Esophagus (tissue), 2 donors: ENCODE data around the gene GPX2. TPM values are rescaled to one million over a fixed set of nuclear protein-coding genes. Genes with fewer than 3 reads are reported as not detected.
A peak's percentile ranks its signal among the peaks of the same experiment; 100 is the strongest.
"Not testable (repeated sequence)": the region's sequence is repeated elsewhere in the genome, so short reads cannot be mapped to it uniquely, and the experiment has no call there.

Experiments used
- H3K27ac ChIP-seq, 2 donors: one replicate each; pipeline ENCODE4 v1.5.1; 2013; ENCODE audit warnings: low read depth in 2 of 2, mild to moderate bottlenecking in 2 of 2, inconsistent platforms in 1 of 2, low read length in 1 of 2, moderate library complexity in 1 of 2
- H3K27me3 ChIP-seq, 2 donors: one replicate each; pipeline ENCODE4 v1.6.1; 2013; ENCODE audit warnings: low read length in 2 of 2, control low read depth in 1 of 2, mild to moderate bottlenecking in 1 of 2; ENCODE audit not compliant: insufficient read depth in 2 of 2, control insufficient read depth in 1 of 2
- H3K36me3 ChIP-seq, 2 donors: one replicate each; pipeline ENCODE4 v1.6.1; 2013; ENCODE audit warnings: low read length in 1 of 2; ENCODE audit not compliant: control insufficient read depth in 2 of 2, insufficient read depth in 2 of 2
- H3K4me1 ChIP-seq, 2 donors: one replicate each; pipeline ENCODE4 v1.6.1; 2013; ENCODE audit warnings: low read length in 1 of 2; ENCODE audit not compliant: control insufficient read depth in 2 of 2, insufficient read depth in 2 of 2
- H3K4me3 ChIP-seq, 2 donors: one replicate each; pipeline ENCODE4 v1.5.1; 2013; ENCODE audit warnings: low read length in 2 of 2, mild to moderate bottlenecking in 2 of 2, low read depth in 1 of 2, moderate library complexity in 1 of 2
- H3K9me3 ChIP-seq, 2 donors: one replicate each; pipeline ENCODE4 v1.6.1; 2013; ENCODE audit warnings: mild to moderate bottlenecking in 2 of 2, low read depth in 1 of 2, low read length in 1 of 2, moderate library complexity in 1 of 2; ENCODE audit not compliant: control insufficient read depth in 2 of 2, insufficient read depth in 1 of 2
- WGBS, 2 donors: extraction: QIAGEN DNeasy Blood & Tissue Kit; methylation state at CpG; one replicate each; pipeline ENCODE4 v1.1.7; 2013; 5-methylcytosine and 5-hydroxymethylcytosine counted together
- polyA plus RNA-seq, 2 donors: library from polyadenylated mRNA; stranded (reverse); fragments of 200-250 nt; gene quantifications; one replicate each; pipeline ENCODE4 v1.2.3, GENCODE V29; 2013
- donor health status: healthy with polysubstance abuse.
- donor health status: Bipolar disorder and iron deficiency.

The GPX2 gene
- polyA plus RNA-seq, 2 donors, result 77.2 to 128 TPM

- no peaks in the 10 kb centered on the region for H3K4me1 ChIP-seq
- no peak overlapping the region for H3K4me3 ChIP-seq
- H3K9me3 ChIP-seq, result no peaks in the 10 kb centered on the region
- no peak overlapping the region for H3K27ac ChIP-seq
- 62 to 86% methylated on average over 2 of the region's 2 CpGs for WGBS, 2 donors
- H3K36me3 ChIP-seq, result peaks cover 0 to 3% of the 10 kb centered on the region in 2 donors
- no peaks in the 10 kb centered on the region for H3K27me3 ChIP-seq
These were observed 22.1 kb downstream of the GPX2 start for GRCh38 chr14:64920465-64920864.

GRCh38 chr14:64919618-64920017, 22.9 kb downstream of the GPX2 start:
- Histone ChIP-seq H3K4me3 (no peak overlapping the region), H3K36me3 (no peaks in the 10 kb centered on the region), H3K27me3 (no peaks in the 10 kb centered on the region), H3K9me3 (no peaks in the 10 kb centered on the region), H3K27ac (no peak overlapping the region), H3K4me1 (no peaks in the 10 kb centered on the region)
- 87 to 94% methylated on average over 5 of the region's 5 CpGs for WGBS, 2 donors

- Histone ChIP-seq H3K9me3 (no peaks in the 10 kb centered on the region), H3K27ac (no peak overlapping the region), H3K27me3 (no peaks in the 10 kb centered on the region), H3K4me1 (no peaks in the 10 kb centered on the region), H3K36me3 (no peaks in the 10 kb centered on the region), H3K4me3 (no peak overlapping the region)
These were observed 23.3 kb downstream of the GPX2 start for GRCh38 chr14:64919215-64919614.

GRCh38 chr14:64918216-64918615, 24.3 kb downstream of the GPX2 start:
- WGBS, 2 donors, result 89 to 90% methylated on average over 4 of the region's 4 CpGs
- Histone ChIP-seq H3K36me3 (no peaks in the 10 kb centered on the region), H3K4me1 (no peaks in the 10 kb centered on the region), H3K9me3 (no peaks in the 10 kb centered on the region), H3K4me3 (no peak overlapping the region), H3K27me3 (no peaks in the 10 kb centered on the region), H3K27ac (no peak overlapping the region)

GRCh38 chr14:64915797-64916196, 26.7 kb downstream of the GPX2 start:
- H3K27me3 ChIP-seq, result no peaks in the 10 kb centered on the region
- H3K4me1 ChIP-seq, result no peaks in the 10 kb centered on the region
- WGBS, 2 donors, result 91 to 92% methylated on average over 2 of the region's 2 CpGs
- H3K36me3 ChIP-seq, result no peaks in the 10 kb centered on the region
- no peak overlapping the region for H3K4me3 ChIP-seq
- no peak overlapping the region for H3K27ac ChIP-seq
- no peaks in the 10 kb centered on the region for H3K9me3 ChIP-seq

- Histone ChIP-seq H3K9me3 (no peaks in the 10 kb centered on the region), H3K36me3 (no peaks in the 10 kb centered on the region), H3K27me3 (no peaks in the 10 kb centered on the region), H3K27ac (peak overlapping the region in 1 of 2 donors; percentile 90), H3K4me3 (peak overlapping the region; percentile 85), H3K4me1 (no peaks in the 10 kb centered on the region)
- WGBS, 2 donors, result 17 to 22% methylated on average over 4 of the region's 4 CpGs
These were observed 27.5 kb downstream of the GPX2 start for GRCh38 chr14:64915029-64915424.

GRCh38 chr14:64914237-64915028, 28.1 kb downstream of the GPX2 start, which contains the start of gene CHURC1:
Gene CHURC1 (plus strand): TSS chr14:64914455. CDS start chr14:64914496, 41 bp downstream.
- H3K4me3 ChIP-seq, result peak within 1 kb of the TSS; percentile 85
- H3K36me3 ChIP-seq, result no peaks in the 10 kb centered on the region
- H3K27me3 ChIP-seq, result no peaks in the 10 kb centered on the region
- peak within 1 kb of the TSS; percentile 90 to 96 for H3K27ac ChIP-seq
- H3K4me1 ChIP-seq, result no peaks in the 10 kb centered on the region
- 0% methylated on average over 49 of the region's 49 CpGs for WGBS, 2 donors
- no peaks in the 10 kb centered on the region for H3K9me3 ChIP-seq

- H3K4me3 ChIP-seq, H3K27ac ChIP-seq: not testable (repeated sequence)
- 37 to 59% methylated on average over 1 to 5 of the region's 5 CpGs for WGBS, 2 donors
These were observed 29.1 kb downstream of the GPX2 start for GRCh38 chr14:64913477-64913876.

GRCh38 chr14:64912261-64912660, 30.3 kb downstream of the GPX2 start:
- no peaks in the 10 kb centered on the region for H3K27me3 ChIP-seq
- WGBS, 2 donors, result 0 to 5% methylated on average over 1 of the region's 1 CpG
- H3K9me3 ChIP-seq, result no peaks in the 10 kb centered on the region
- H3K4me1 ChIP-seq, result no peaks in the 10 kb centered on the region
- H3K36me3 ChIP-seq, result no peaks in the 10 kb centered on the region
- H3K4me3 ChIP-seq, result no peak overlapping the region
- no peak overlapping the region for H3K27ac ChIP-seq

More at GRCh38 chr14:64913477-64913876, 29.1 kb downstream of the GPX2 start:
- H3K36me3 ChIP-seq, H3K27me3 ChIP-seq, H3K4me1 ChIP-seq, H3K9me3 ChIP-seq: not testable (repeated sequence)
